Esophagus squamous epithelium (tissue), 5 donors: ENCODE results near the gene RASA2. TPM values are rescaled to one million over a fixed set of nuclear protein-coding genes. Genes with fewer than 3 reads are reported as not detected.

Experiments
- DNase-seq: peaks from one replicate; lab custom pipeline; 2025; lab: John Stamatoyannopoulos, UW
- H3K27ac ChIP-seq, 4 donors: fragments of 200-600 bp; sonication (generic); one replicate each; pipeline ENCODE4 v1.5.1; 2016 to 2019; ENCODE audit warnings: mild to moderate bottlenecking in 1 of 4
- H3K27me3 ChIP-seq, 4 donors: fragments of 200-600 bp; sonication (generic); 1 replicate in 3 of 4; 2 replicates in 1 of 4; pipeline versions ENCODE4 v1.5.1 to v1.6.0; 2017 to 2021; ENCODE audit warnings: antibody characterized with exemption in 1 of 4
- H3K36me3 ChIP-seq, 3 donors: fragments of 200-600 bp; sonication (generic); one replicate each; pipeline ENCODE4 v1.5.1; 2016 to 2019
- H3K4me1 ChIP-seq, 3 donors: fragments of 200-600 bp; sonication (generic); one replicate each; pipeline ENCODE4 v1.5.1; 2017 to 2019
- H3K4me3 ChIP-seq, 4 donors: fragments of 200-600 bp; sonication (generic); 1 replicate in 3 of 4; 2 replicates in 1 of 4; pipeline ENCODE4 v1.5.1; 2016 to 2019; ENCODE audit warnings: mild to moderate bottlenecking in 2 of 4, moderate library complexity in 1 of 4
- H3K9me3 ChIP-seq, 3 donors: fragments of 200-600 bp; sonication (generic); one replicate each; pipeline ENCODE4 v1.5.1; 2016 to 2019
- CTCF ChIP-seq, 6 experiments: fragments of 450-650 bp in 4 of 6; fragments of 200-600 bp in 2 of 6; sonication (generic) in 2 of 6; IDR thresholded peaks; one replicate each; pipeline ENCODE4 v1.5.1; 2016 to 2019; ENCODE audit warnings: antibody characterized with exemption in 6 of 6, mild to moderate bottlenecking in 4 of 6, moderate library complexity in 4 of 6
- POLR2A ChIP-seq, 4 donors: fragments of 450-650 bp; IDR thresholded peaks; one replicate each; pipeline ENCODE4 v1.6.1; 2017; ENCODE audit warnings: antibody characterized with exemption in 4 of 4, mild to moderate bottlenecking in 4 of 4, moderate library complexity in 3 of 4
- WGBS, 2 donors: methylation state at CpG; one replicate each; pipeline ENCODE4 v1.1.5; 2018; 5-methylcytosine and 5-hydroxymethylcytosine counted together
- intact Hi-C: fragments of 100-400 bp; cut with DNase I; formaldehyde crosslinking; loops from one replicate; pipeline ENCODE4 v1.15.0; 2022
- total RNA-seq, 4 donors: library from RNA; depleted of rRNA; stranded (reverse); fragments of >200 nt; gene quantifications; one replicate each; pipeline ENCODE4 v1.1.0, GENCODE V29; 2016
- donor health status: DM: yes; HTN: yes; CAD: no.

Gene RASA2
- total RNA-seq, 4 donors from 2014 or later, result 12.6 to 24.6 (median 19.4) TPM

GRCh38 chr3:141547791-141548190 is 61.0 kb downstream of the RASA2 start:
- DNase-seq, result no peak
- no peak for TF ChIP-seq POLR2A (IDR thresholded peaks at IDR 0.05)
- Histone ChIP-seq H3K4me1 (peaks cover 0 to 6% (median 0%) of the 10 kb centered on the region in 3 donors), H3K27ac (no peak overlapping the region), H3K36me3 (peaks cover 0 to 69% (median 0%) of the 10 kb centered on the region in 3 donors), H3K4me3 (no peak overlapping the region), H3K9me3 (peaks cover 0 to 5% (median 4%) of the 10 kb centered on the region in 3 donors), H3K27me3 (no peaks in the 10 kb centered on the region)
- WGBS, 2 donors, result 95 to 96% methylated on average over 2 of the region's 2 CpGs
- intact Hi-C loops, result no loop called here

- TF ChIP-seq POLR2A (IDR thresholded peaks at IDR 0.05) (no peak), CTCF (IDR thresholded peaks at IDR 0.05) (no peak)
- H3K4me3 ChIP-seq, result no peak overlapping the region
- H3K27ac ChIP-seq, result no peak overlapping the region
- H3K4me1 ChIP-seq, result peaks cover 0 to 6% (median 0%) of the 10 kb centered on the region in 3 donors
- no peak for DNase-seq
- WGBS, 2 donors, result 83 to 89% methylated on average over 2 of the region's 2 CpGs
- no peaks in the 10 kb centered on the region for H3K27me3 ChIP-seq
- peaks cover 0 to 4% (median 0%) of the 10 kb centered on the region in 3 donors for H3K9me3 ChIP-seq
- H3K36me3 ChIP-seq, result peaks cover 0 to 49% (median 0%) of the 10 kb centered on the region in 3 donors
- intact Hi-C loops, result no loop called here
These were observed 64.3 kb downstream of the RASA2 start for GRCh38 chr3:141550926-141551665.

GRCh38 chr3:141552440-141552991 is 65.7 kb downstream of the RASA2 start:
- Histone ChIP-seq H3K9me3 (peaks cover 0 to 4% (median 0%) of the 10 kb centered on the region in 3 donors), H3K4me3 (no peak overlapping the region), H3K27me3 (no peaks in the 10 kb centered on the region), H3K36me3 (peaks cover 0 to 50% (median 0%) of the 10 kb centered on the region in 3 donors), H3K4me1 (peaks cover 0 to 6% (median 0%) of the 10 kb centered on the region in 3 donors), H3K27ac (no peak overlapping the region)
- DNase-seq, result no peak
- TF ChIP-seq CTCF (IDR thresholded peaks at IDR 0.05) (no peak), POLR2A (IDR thresholded peaks at IDR 0.05) (no peak)
- intact Hi-C loops, result no loop called here
- WGBS, 2 donors, result 62 to 76% methylated on average over 2 of the region's 2 CpGs

- peaks cover 0 to 6% (median 0%) of the 10 kb centered on the region in 3 donors for H3K4me1 ChIP-seq
- no peaks in the 10 kb centered on the region for H3K27me3 ChIP-seq
- H3K27ac ChIP-seq, result no peak overlapping the region
- DNase-seq, result no peak
- H3K36me3 ChIP-seq, result peaks cover 0 to 45% (median 0%) of the 10 kb centered on the region in 3 donors
- H3K9me3 ChIP-seq, result no peaks in the 10 kb centered on the region
- TF ChIP-seq CTCF (IDR thresholded peaks at IDR 0.05), result no peak
- TF ChIP-seq POLR2A (IDR thresholded peaks at IDR 0.05), result no peak
- intact Hi-C loops, result no loop called here
- WGBS, 2 donors, result 68 to 69% methylated on average over 1 of the region's 1 CpG
- no peak overlapping the region for H3K4me3 ChIP-seq
These were observed 66.2 kb downstream of the RASA2 start for GRCh38 chr3:141553055-141553454.

- no peak for DNase-seq
- peaks cover 0 to 46% (median 0%) of the 10 kb centered on the region in 3 donors for H3K36me3 ChIP-seq
- H3K4me1 ChIP-seq, result peaks cover 0 to 6% (median 0%) of the 10 kb centered on the region in 3 donors
- no peaks in the 10 kb centered on the region for H3K9me3 ChIP-seq
- no peak overlapping the region for H3K27ac ChIP-seq
- intact Hi-C loops, result loop anchor here (5.0 kb wide), 1 partner anchor 79 kb away; no protein-coding TSS in a partner anchor
- no peak overlapping the region for H3K4me3 ChIP-seq
- WGBS, 2 donors, result 76 to 91% methylated on average over 1 of the region's 1 CpG
- TF ChIP-seq POLR2A (IDR thresholded peaks at IDR 0.05), result no peak
- TF ChIP-seq CTCF (IDR thresholded peaks at IDR 0.05), result no peak
- no peaks in the 10 kb centered on the region for H3K27me3 ChIP-seq
These were observed 69.2 kb downstream of the RASA2 start for GRCh38 chr3:141556034-141556433.
